Measurements from ENCODE around the gene SOX14.

The SOX14 gene

GRCh38 chr3:137764001-137764433 is at the start of gene SOX14:
TSS of gene SOX14 (plus strand) at chr3:137764315. CDS start at chr3:137764785, 470 bp downstream.
- H3K27me3 ChIP-seq (ENCODE audit: insufficient read depth, low read length, poor library complexity) = peaks cover 15% of the 10 kb centered on the region
- DNase-seq (no peak), ATAC-seq (ENCODE audit: insufficient read depth, low read depth) (no peak)
- no peaks in the 10 kb centered on the region for H3K79me2 ChIP-seq (ENCODE audit: insufficient read depth, low read length)
- no peaks in the 10 kb centered on the region for H3K9me3 ChIP-seq (ENCODE audit: insufficient read depth, low read length, severe bottlenecking)
- H4K20me1 ChIP-seq (ENCODE audit: insufficient read depth, low read length) = no peaks in the 10 kb centered on the region
- no peaks in the 10 kb centered on the region for H3K4me1 ChIP-seq (ENCODE audit: insufficient read depth, low read length)
- H3K9ac ChIP-seq (ENCODE audit: low read depth, low read length) = no peak within 1 kb of the TSS
- no peak within 1 kb of the TSS for H3K4me2 ChIP-seq (ENCODE audit: insufficient read depth, low read length)
- H2AFZ ChIP-seq (ENCODE audit: low read depth, low read length) = no peak within 1 kb of the TSS
- TF ChIP-seq EZH2 (IDR thresholded peaks at IDR 0.05; ENCODE audit: borderline replicate concordance, low read depth, low read length, severe bottlenecking) (no peak), CTCF (IDR thresholded peaks at IDR 0.05; ENCODE audit: borderline replicate concordance, extremely low read depth, low read length, poor library complexity, severe bottlenecking) (no peak)
- H3K27ac ChIP-seq (ENCODE audit: low read length) = no peak within 1 kb of the TSS
- H3K36me3 ChIP-seq (ENCODE audit: insufficient read depth, low read length) = no peaks in the 10 kb centered on the region
- H3K4me3 ChIP-seq (ENCODE audit: low read depth in 1 of 2, low read length in 2 of 2) = no peak within 1 kb of the TSS

DNA sequence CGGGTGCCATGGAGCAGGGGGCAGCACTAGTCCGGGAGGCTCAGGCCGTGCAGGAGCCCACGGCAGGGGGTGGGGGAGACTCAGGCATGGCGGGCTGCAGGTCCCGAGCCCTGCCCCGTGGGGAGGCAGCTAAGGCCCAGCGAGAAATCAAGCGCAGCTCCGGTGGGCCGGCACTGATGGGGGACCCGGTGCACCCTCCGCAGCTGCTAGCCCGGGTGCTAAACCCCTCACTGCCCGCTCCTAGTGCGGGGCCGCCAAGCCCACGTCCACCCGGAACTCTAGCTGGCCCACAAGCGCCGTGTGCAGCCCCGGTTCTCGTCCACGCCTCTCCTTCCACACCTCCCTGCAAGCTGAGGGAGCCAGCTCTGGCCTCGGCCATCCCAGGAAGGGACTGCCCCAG is 49.6 kb upstream of the SOX14 start:
- Histone ChIP-seq H4K20me1 (ENCODE audit: insufficient read depth, low read length) (no peaks in the 10 kb centered on the region), H3K9me3 (ENCODE audit: insufficient read depth, low read length, severe bottlenecking) (no peaks in the 10 kb centered on the region), H3K4me1 (ENCODE audit: insufficient read depth, low read length) (no peaks in the 10 kb centered on the region), H3K4me2 (ENCODE audit: insufficient read depth, low read length) (no peak overlapping the region), H3K27ac (ENCODE audit: low read length) (no peak overlapping the region), H3K4me3 (ENCODE audit: low read depth in 1 of 2, low read length in 2 of 2) (no peak overlapping the region), H3K79me2 (ENCODE audit: insufficient read depth, low read length) (no peaks in the 10 kb centered on the region), H3K27me3 (ENCODE audit: insufficient read depth, low read length, poor library complexity) (no peaks in the 10 kb centered on the region), H2AFZ (ENCODE audit: low read depth, low read length) (no peak overlapping the region), H3K9ac (ENCODE audit: low read depth, low read length) (no peak overlapping the region), H3K36me3 (ENCODE audit: insufficient read depth, low read length) (no peaks in the 10 kb centered on the region)
- no peak for ATAC-seq (ENCODE audit: insufficient read depth, low read depth)
- DNase-seq = no peak
- TF ChIP-seq EZH2 (IDR thresholded peaks at IDR 0.05; ENCODE audit: borderline replicate concordance, low read depth, low read length, severe bottlenecking) = no peak
- no peak for TF ChIP-seq CTCF (IDR thresholded peaks at IDR 0.05; ENCODE audit: borderline replicate concordance, extremely low read depth, low read length, poor library complexity, severe bottlenecking)

DNA sequence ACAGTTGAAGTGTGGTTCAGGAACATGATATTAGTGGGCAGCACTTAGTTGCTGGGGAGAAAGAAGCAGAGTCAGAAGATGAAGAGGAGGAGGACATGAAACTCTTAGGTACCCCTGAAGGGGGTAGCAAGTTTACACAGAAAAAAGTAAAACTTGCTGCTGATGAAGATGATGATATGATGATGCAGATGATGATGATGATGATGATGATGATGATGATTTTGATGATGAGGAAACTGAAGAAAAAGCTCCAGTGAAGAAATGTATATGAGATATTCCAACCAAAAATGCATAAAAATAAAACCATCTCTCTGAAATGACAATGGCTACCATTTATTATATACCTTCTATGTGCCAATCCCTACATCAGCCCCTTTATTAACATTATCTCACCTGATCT is 39.9 kb upstream of the SOX14 start:
- no peak overlapping the region for H3K4me2 ChIP-seq (ENCODE audit: insufficient read depth, low read length)
- DNase-seq (no peak), ATAC-seq (ENCODE audit: insufficient read depth, low read depth) (no peak)
- H3K4me3 ChIP-seq (ENCODE audit: low read depth in 1 of 2, low read length in 2 of 2) = no peak overlapping the region
- no peaks in the 10 kb centered on the region for H3K79me2 ChIP-seq (ENCODE audit: insufficient read depth, low read length)
- no peaks in the 10 kb centered on the region for H3K27me3 ChIP-seq (ENCODE audit: insufficient read depth, low read length, poor library complexity)
- TF ChIP-seq EZH2 (IDR thresholded peaks at IDR 0.05; ENCODE audit: borderline replicate concordance, low read depth, low read length, severe bottlenecking) (no peak), CTCF (IDR thresholded peaks at IDR 0.05; ENCODE audit: borderline replicate concordance, extremely low read depth, low read length, poor library complexity, severe bottlenecking) (no peak)
- H3K4me1 ChIP-seq (ENCODE audit: insufficient read depth, low read length) = no peaks in the 10 kb centered on the region
- no peaks in the 10 kb centered on the region for H3K36me3 ChIP-seq (ENCODE audit: insufficient read depth, low read length)
- H2AFZ ChIP-seq (ENCODE audit: low read depth, low read length) = no peak overlapping the region
- no peak overlapping the region for H3K9ac ChIP-seq (ENCODE audit: low read depth, low read length)
- no peaks in the 10 kb centered on the region for H3K9me3 ChIP-seq (ENCODE audit: insufficient read depth, low read length, severe bottlenecking)
- H4K20me1 ChIP-seq (ENCODE audit: insufficient read depth, low read length) = no peaks in the 10 kb centered on the region
- H3K27ac ChIP-seq (ENCODE audit: low read length) = no peak overlapping the region

DNA sequence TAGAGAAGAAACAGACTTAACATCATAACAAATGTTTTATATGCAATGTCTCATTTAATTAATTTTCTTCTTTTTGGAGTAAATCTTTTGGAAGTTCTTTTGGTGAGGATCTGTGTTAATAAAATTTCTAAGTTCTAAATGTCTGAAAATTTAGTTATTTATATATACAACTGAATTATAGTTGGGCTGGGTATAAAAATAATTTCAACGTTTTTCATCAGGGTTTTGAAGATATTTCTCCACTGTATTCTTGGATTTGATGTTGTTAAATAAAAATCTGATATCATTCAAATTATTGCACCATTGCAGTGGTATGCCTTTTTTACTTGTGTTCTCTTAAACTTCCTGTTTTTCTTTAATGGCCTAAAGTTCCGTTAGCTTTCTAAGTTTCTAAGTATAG is 26.9 kb upstream of the SOX14 start:
- H4K20me1 ChIP-seq (ENCODE audit: insufficient read depth, low read length) = no peaks in the 10 kb centered on the region
- no peaks in the 10 kb centered on the region for H3K4me1 ChIP-seq (ENCODE audit: insufficient read depth, low read length)
- no peak for TF ChIP-seq EZH2 (IDR thresholded peaks at IDR 0.05; ENCODE audit: borderline replicate concordance, low read depth, low read length, severe bottlenecking)
- TF ChIP-seq CTCF (IDR thresholded peaks at IDR 0.05; ENCODE audit: borderline replicate concordance, extremely low read depth, low read length, poor library complexity, severe bottlenecking) = no peak
- no peak overlapping the region for H3K4me2 ChIP-seq (ENCODE audit: insufficient read depth, low read length)
- H3K9ac ChIP-seq (ENCODE audit: low read depth, low read length) = no peak overlapping the region
- no peaks in the 10 kb centered on the region for H3K36me3 ChIP-seq (ENCODE audit: insufficient read depth, low read length)
- H3K27me3 ChIP-seq (ENCODE audit: insufficient read depth, low read length, poor library complexity) = no peaks in the 10 kb centered on the region
- no peak overlapping the region for H2AFZ ChIP-seq (ENCODE audit: low read depth, low read length)
- peaks cover 22% of the 10 kb centered on the region for H3K9me3 ChIP-seq (ENCODE audit: insufficient read depth, low read length, severe bottlenecking)
- ATAC-seq (ENCODE audit: insufficient read depth, low read depth) (no peak), DNase-seq (no peak)
- H3K27ac ChIP-seq (ENCODE audit: low read length) = no peak overlapping the region
- no peaks in the 10 kb centered on the region for H3K79me2 ChIP-seq (ENCODE audit: insufficient read depth, low read length)
- H3K4me3 ChIP-seq (ENCODE audit: low read depth in 1 of 2, low read length in 2 of 2) = no peak overlapping the region
